Measurements from ENCODE around the gene SIX1.

SIX1 gene

GRCh38 chr14:60648934-60649874 is at the start of gene SIX1:
SIX1 (minus strand) TSS chr14:60649477; CDS start chr14:60649189, 288 bp downstream.
- DNase-seq = peak; percentile 74

GRCh38 chr14:60695327-60695726 is 46.0 kb upstream of the SIX1 start:
- DNase-seq = no peak

- no peak for DNase-seq
Observed at GRCh38 chr14:60691383-60692113, 42.3 kb upstream of the SIX1 start.

- no peak for DNase-seq
Observed at GRCh38 chr14:60686865-60687264, 37.6 kb upstream of the SIX1 start.

GRCh38 chr14:60684203-60684602 is 34.9 kb upstream of the SIX1 start:
- DNase-seq = no peak

- DNase-seq = no peak
Observed at GRCh38 chr14:60681271-60681670, 32.0 kb upstream of the SIX1 start.

- DNase-seq = no peak
Observed at GRCh38 chr14:60680511-60680910, 31.2 kb upstream of the SIX1 start.

- no peak for DNase-seq
Observed at GRCh38 chr14:60679566-60680258, 30.4 kb upstream of the SIX1 start.

- DNase-seq = no peak
Observed at GRCh38 chr14:60677701-60678100, 28.4 kb upstream of the SIX1 start.

- DNase-seq = no peak
Observed at GRCh38 chr14:60670989-60671388, 21.7 kb upstream of the SIX1 start.

GRCh38 chr14:60668431-60669112 is 19.3 kb upstream of the SIX1 start:
- no peak for DNase-seq

- peak; percentile 84 for DNase-seq
Observed at GRCh38 chr14:60665177-60665550, 15.9 kb upstream of the SIX1 start.

- DNase-seq = no peak
Observed at GRCh38 chr14:60662982-60663381, 13.7 kb upstream of the SIX1 start.

GRCh38 chr14:60661721-60662120 is 12.4 kb upstream of the SIX1 start:
- DNase-seq = no peak

- DNase-seq = peak; percentile 41
Observed at GRCh38 chr14:60658909-60659585, 9.8 kb upstream of the SIX1 start.

- DNase-seq = no peak
Observed at GRCh38 chr14:60658211-60658690, 9.0 kb upstream of the SIX1 start.

GRCh38 chr14:60657456-60658210 is 8.4 kb upstream of the SIX1 start:
- DNase-seq = no peak

- no peak for DNase-seq
Observed at GRCh38 chr14:60656686-60657455, 7.6 kb upstream of the SIX1 start.

GRCh38 chr14:60655898-60656685 is 6.8 kb upstream of the SIX1 start:
- no peak for DNase-seq

Measured in SHP77 treated with DMSO at 0.1 percent for 48 hours (cell line).